IMR-90 (cell line): ENCODE measurements around the gene USP35. TPM values are rescaled to one million over a fixed set of nuclear protein-coding genes. Genes with fewer than 3 reads are reported as not detected.

Experiments
- ATAC-seq: fragments of 200-7000 bp; cut with Tn5 transposase; 2 replicates; pipeline ENCODE4 v1.9.1; 2020; ENCODE audit warnings: low read depth, mild to moderate bottlenecking, moderate library complexity
- BruUV-seq: library from RNA; stranded (reverse); fragments of 400-500 nt; replicated peaks from 2 replicates; lab custom pipeline; 2021; lab: Mats Ljungman, UMichigan
- CTCF ChIA-PET: fragments of 300-600 bp; formaldehyde crosslinking; extraction: SDS; loops from one replicate; lab custom pipeline; 2021; ENCODE audit warnings: antibody characterized with exemption; lab: Yijun Ruan, JAX
- POLR2A ChIA-PET: fragments of 300-600 bp; sonication (Branson Sonifier 250); formaldehyde crosslinking; loops from one replicate; lab custom pipeline; 2022; ENCODE audit warnings: antibody characterized with exemption; ENCODE audit not compliant: unreplicated experiment; lab: Charles Lee
- DNase-seq: peaks from one replicate; pipeline ENCODE4 v3.0.0; 2013
- H2AFZ ChIP-seq: replicated peaks from 2 replicates; pipeline ENCODE3; 2013; ENCODE audit warnings: low read length, mild to moderate bottlenecking; ENCODE audit not compliant: poor library complexity
- H2AK5ac ChIP-seq: 2 replicates; pipeline ENCODE4 v1.6.1; 2013; ENCODE audit warnings: low read depth, low read length, inconsistent platforms
- H2AK9ac ChIP-seq: replicated peaks from 2 replicates; pipeline ENCODE3; 2013; ENCODE audit warnings: mild to moderate bottlenecking, low read depth, low read length, moderate library complexity; ENCODE audit not compliant: poor library complexity
- H2BK120ac ChIP-seq: 2 replicates; pipeline ENCODE4 v1.6.1; 2013; ENCODE audit warnings: low read depth, low read length, inconsistent platforms
- H2BK15ac ChIP-seq: 3 replicates; pipeline ENCODE4 v1.6.1; 2013; ENCODE audit warnings: low read depth, low read length, inconsistent platforms
- H2BK20ac ChIP-seq: 2 replicates; pipeline ENCODE4 v1.6.1; 2013; ENCODE audit warnings: low read depth, mild to moderate bottlenecking, inconsistent platforms, low read length, moderate library complexity
- H2BK5ac ChIP-seq: 2 replicates; pipeline ENCODE4 v1.6.1; 2013; ENCODE audit warnings: mild to moderate bottlenecking, low read depth, low read length, inconsistent platforms; ENCODE audit not compliant: poor library complexity, severe bottlenecking
- H3K14ac ChIP-seq: replicated peaks from 2 replicates; pipeline ENCODE4 v1.6.1; 2013; ENCODE audit warnings: low read depth, low read length, inconsistent platforms
- H3K18ac ChIP-seq: 2 replicates; pipeline ENCODE4 v1.6.1; 2013; ENCODE audit warnings: low read depth, low read length, control low read depth
- H3K23ac ChIP-seq: 2 replicates; pipeline ENCODE4 v1.6.1; 2013; ENCODE audit warnings: low read depth, low read length, inconsistent platforms
- H3K27ac ChIP-seq: 2 replicates; pipeline ENCODE4 v1.5.1; 2013; ENCODE audit warnings: mild to moderate bottlenecking, control low read depth, low read length; ENCODE audit not compliant: insufficient read depth
- H3K27me3 ChIP-seq: 2 replicates; pipeline ENCODE4 v1.6.1; 2013; ENCODE audit warnings: low read length; ENCODE audit not compliant: control insufficient read depth, insufficient read depth
- H3K36me3 ChIP-seq: 2 replicates; pipeline ENCODE4 v1.6.1; 2013; ENCODE audit warnings: low read length, mixed read lengths; ENCODE audit not compliant: control insufficient read depth, insufficient read depth
- H3K4ac ChIP-seq: 2 replicates; pipeline ENCODE4 v1.6.1; 2013; ENCODE audit warnings: low read depth, low read length, inconsistent platforms
- H3K4me1 ChIP-seq: 2 replicates; pipeline ENCODE4 v1.6.1; 2013; ENCODE audit warnings: low read length, mixed read lengths; ENCODE audit not compliant: control insufficient read depth, insufficient read depth
- H3K4me2 ChIP-seq: 2 replicates; pipeline ENCODE4 v1.6.1; 2013; ENCODE audit warnings: low read depth, mild to moderate bottlenecking, control low read depth, low read length, moderate library complexity
- H3K4me3 ChIP-seq: 2 replicates; pipeline ENCODE4 v1.5.1; 2013; ENCODE audit warnings: low read depth, mild to moderate bottlenecking, control low read depth, low read length, moderate library complexity; ENCODE audit not compliant: insufficient read depth
- H3K56ac ChIP-seq: 2 replicates; pipeline ENCODE4 v1.6.1; 2013; ENCODE audit warnings: low read length, inconsistent platforms; ENCODE audit not compliant: insufficient read depth; ENCODE audit errors: extremely low read depth
- H3K79me1 ChIP-seq, 2 experiments: 2 replicates each; pipeline ENCODE4 v1.6.1; 2013; ENCODE audit warnings: low read length in 2 of 2, inconsistent platforms in 1 of 2, low read depth in 1 of 2
- H3K9ac ChIP-seq: 2 replicates; pipeline ENCODE4 v1.6.1; 2013; ENCODE audit warnings: low read depth, low read length, control low read depth
- H3K9me1 ChIP-seq: 2 replicates; pipeline ENCODE4 v1.6.1; 2013; ENCODE audit warnings: low read length, inconsistent platforms; ENCODE audit not compliant: insufficient read depth
- H3K9me3 ChIP-seq: 2 replicates; pipeline ENCODE4 v1.6.1; 2013; ENCODE audit warnings: low read length; ENCODE audit not compliant: control insufficient read depth, insufficient read depth
- H4K20me1 ChIP-seq: 2 replicates; pipeline ENCODE4 v1.6.1; 2013; ENCODE audit warnings: low read length, inconsistent platforms; ENCODE audit not compliant: insufficient read depth
- H4K5ac ChIP-seq: 2 replicates; pipeline ENCODE4 v1.6.1; 2013; ENCODE audit warnings: mild to moderate bottlenecking, low read depth, low read length, control low read depth
- H4K8ac ChIP-seq, 2 experiments: 2 replicates each; pipeline ENCODE4 v1.6.1; 2013; ENCODE audit warnings: low read depth in 2 of 2, low read length in 2 of 2, control low read depth in 1 of 2, inconsistent platforms in 1 of 2
- H4K91ac ChIP-seq: 2 replicates; pipeline ENCODE4 v1.6.1; 2013; ENCODE audit warnings: low read depth, low read length, inconsistent platforms; ENCODE audit not compliant: insufficient read depth
- CEBPB ChIP-seq: IDR thresholded peaks from 2 replicates; pipeline ENCODE4 v1.6.1; 2012; ENCODE audit warnings: low read depth, low read length, improper control_type of control experiment
- MXI1 ChIP-seq: IDR thresholded peaks from 2 replicates; pipeline ENCODE4 v1.6.1; 2012; ENCODE audit warnings: low read depth, mild to moderate bottlenecking, low read length, moderate library complexity, borderline replicate concordance
- SMC3 ChIP-seq: fragments of 150-350 bp; IDR thresholded peaks from 2 replicates; pipeline ENCODE4 v1.6.1; 2016; ENCODE audit warnings: low read depth, mild to moderate bottlenecking, antibody characterized with exemption, low read length, moderate library complexity
- WGBS, 2 experiments: methylation state at CpG; one replicate each; pipeline versions ENCODE4 v1.1.5 to v1.1.7; 2013; ENCODE audit warnings: missing lambda C conversion rate in 2 of 2; ENCODE audit not compliant: insufficient read length in 1 of 2; ENCODE audit errors: extremely low coverage in 2 of 2; 5-methylcytosine and 5-hydroxymethylcytosine counted together
- dilution Hi-C: fragments of 300-500 bp; cut with HindIII; formaldehyde crosslinking; loops from one replicate; pipeline ENCODE4 v1.14.3; 2018; ENCODE audit warnings: low sequenced_read_pairs; ENCODE audit not compliant: unreplicated experiment
- in situ Hi-C: fragments of 300-500 bp; cut with MboI; formaldehyde crosslinking; loops from 3 replicates; pipeline ENCODE4 v1.14.3; 2019; ENCODE audit warnings: low sequenced_read_pairs, inconsistent platforms, mixed read lengths
- intact Hi-C: fragments of 100-400 bp; cut with micrococcal nuclease; formaldehyde crosslinking; loops from 2 replicates; pipeline ENCODE4 v1.10.0; 2022
- polyA plus RNA-seq, 3 experiments: library from polyadenylated mRNA; depleted of rRNA; stranded (reverse); fragments of >200 nt; gene quantifications; 2 replicates each; pipeline ENCODE4 v1.2.3, GENCODE V29; 2012; ENCODE audit warnings: low replicate concordance in 1 of 3
- total RNA-seq: library from RNA; depleted of rRNA; stranded (reverse); fragments of >200 nt; gene quantifications from 2 replicates; pipeline ENCODE4 v1.2.3, GENCODE V29; 2012

Gene USP35
- total and polyA plus RNA-seq, 2 of the 4 experiments (the other 2 are of a cell fraction): 2.7 to 11.3 TPM

DNA sequence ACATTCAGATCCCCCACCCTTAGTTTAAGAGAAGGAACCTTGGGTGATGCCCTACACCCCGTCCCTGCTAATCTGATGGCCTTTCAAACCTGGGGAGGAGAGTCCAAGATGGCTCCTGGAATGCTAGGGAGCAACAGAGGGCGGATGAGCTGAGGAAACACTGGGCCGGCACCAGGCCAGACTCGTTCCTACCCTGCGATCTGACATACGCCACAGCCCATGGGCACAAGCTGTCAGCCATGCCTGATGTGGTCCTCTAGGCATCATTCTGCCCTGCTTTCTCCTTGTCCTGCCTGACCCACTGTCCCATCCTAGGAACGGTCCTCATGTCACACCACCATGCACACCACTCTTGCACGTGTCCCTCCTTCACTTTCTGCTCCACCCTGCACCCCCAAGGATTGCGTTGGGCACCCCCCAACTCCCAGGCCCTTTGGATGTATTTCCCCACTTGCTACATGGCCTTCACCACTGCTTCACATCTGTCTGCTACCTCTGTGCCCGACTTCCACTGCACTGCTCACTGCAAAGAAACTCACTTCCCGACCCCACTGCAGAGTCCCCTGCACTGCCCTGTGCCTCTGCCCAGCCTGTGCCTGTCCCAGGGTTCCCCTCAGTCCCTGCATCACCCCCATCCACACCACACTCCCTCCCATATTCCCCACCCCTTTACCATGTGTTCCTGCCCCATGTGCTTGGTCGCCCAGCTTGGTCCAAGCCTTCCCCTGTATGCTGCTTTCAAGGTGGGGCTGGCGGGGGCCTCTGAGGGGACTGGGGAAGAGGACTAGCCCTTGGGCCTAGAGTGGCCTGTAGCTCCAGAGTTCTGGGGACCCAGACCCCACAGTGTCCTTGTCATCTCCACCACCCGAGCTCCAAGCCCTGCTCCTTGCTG is 29.2 kb downstream of the USP35 start:
- no peak overlapping the region for H4K5ac ChIP-seq
- no peak overlapping the region for H3K18ac ChIP-seq
- no TSS peak for BruUV-seq
- POLR2A ChIA-PET: no interaction called here
- peaks cover 17% of the 10 kb centered on the region for H4K20me1 ChIP-seq
- no peak overlapping the region for H3K4ac ChIP-seq
- no peak overlapping the region for H3K23ac ChIP-seq
- H3K4me1 ChIP-seq: peaks cover under 1% of the 10 kb centered on the region
- in situ Hi-C loops: no loop called here
- CTCF ChIA-PET: no interaction called here
- H2BK15ac ChIP-seq: no peak overlapping the region
- H2BK120ac ChIP-seq: no peak overlapping the region
- dilution Hi-C loops: no loop called here
- TF ChIP-seq CEBPB: no peak
- TF ChIP-seq MXI1: no peak
- TF ChIP-seq SMC3: no peak
- H3K9ac ChIP-seq: no peak overlapping the region
- H3K27me3 ChIP-seq: no peaks in the 10 kb centered on the region
- H4K8ac ChIP-seq: no peak overlapping the region
- H3K79me1 ChIP-seq: peaks cover 0 to 19% of the 10 kb centered on the region in 2 experiments; a peak in 2 of 4 replicates
- no peak overlapping the region for H2AK9ac ChIP-seq
- H2BK5ac ChIP-seq: no peak overlapping the region
- H3K4me2 ChIP-seq: no peak overlapping the region
- H3K36me3 ChIP-seq: peaks cover 72% of the 10 kb centered on the region
- H4K91ac ChIP-seq: no peak overlapping the region
- no peaks in the 10 kb centered on the region for H3K9me3 ChIP-seq
- no peak overlapping the region for H2AFZ ChIP-seq
- DNase-seq (no peak), ATAC-seq (no peak)
- H3K9me1 ChIP-seq: peaks cover 23% of the 10 kb centered on the region
- 91% methylated on average over 9 of the region's 14 CpGs; no CpG with 5 or more reads in 1 of the 2 experiments for WGBS, 2 experiments
- H3K27ac ChIP-seq: no peak overlapping the region
- intact Hi-C loops: no loop called here
- H3K4me3 ChIP-seq: no peak overlapping the region
- H3K56ac ChIP-seq: no peak overlapping the region
- no peak overlapping the region for H2BK20ac ChIP-seq
- H3K14ac ChIP-seq: no peak overlapping the region
- H2AK5ac ChIP-seq: no peak overlapping the region
